Measurements from ENCODE around the gene NRP2. TPM values are rescaled to one million over a fixed set of nuclear protein-coding genes. Genes with fewer than 3 reads are reported as not detected.

Gene NRP2
- total RNA-seq, 1 experiment from 2014 or later, result 1.2 TPM

DNA sequence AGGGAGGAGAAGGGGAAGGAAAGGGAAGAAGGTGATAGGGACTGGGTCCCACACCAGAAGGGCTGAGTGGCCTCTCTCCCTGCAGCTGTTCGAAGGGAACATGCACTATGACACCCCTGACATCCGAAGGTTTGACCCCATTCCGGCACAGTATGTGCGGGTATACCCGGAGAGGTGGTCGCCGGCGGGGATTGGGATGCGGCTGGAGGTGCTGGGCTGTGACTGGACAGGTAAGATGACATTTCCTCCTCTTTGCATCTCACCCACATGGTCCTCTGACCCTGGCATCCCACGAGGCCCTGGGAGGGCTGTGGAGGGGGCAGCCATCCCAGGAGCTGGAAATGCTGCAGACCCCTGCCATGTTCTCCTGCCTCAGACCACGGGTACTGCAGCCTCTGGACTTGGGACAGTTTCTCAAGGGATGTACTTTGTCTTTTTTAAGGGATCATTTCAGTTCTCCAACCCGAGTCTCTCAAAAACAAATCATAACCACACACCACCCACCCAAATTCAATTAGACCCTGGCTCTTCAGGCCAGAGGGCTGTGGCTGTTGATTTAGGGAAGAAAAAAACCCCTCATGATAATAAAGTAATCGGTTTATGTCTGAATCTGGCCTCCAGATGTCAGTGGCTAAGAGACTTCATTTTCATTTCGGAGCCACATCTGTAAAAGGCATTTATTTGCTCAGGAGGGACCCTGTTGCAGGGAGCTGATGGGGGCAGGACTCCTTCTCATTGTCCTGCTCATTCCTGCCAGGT lies 63.5 kb downstream of the NRP2 start:
- H3K27ac ChIP-seq (ENCODE audit: low read depth, low read length), result no peak overlapping the region
- POLR2A ChIA-PET, result no interaction called here
- no peak for ATAC-seq
- H2AFZ ChIP-seq (ENCODE audit: low read depth, low read length, poor library complexity, severe bottlenecking), result peak overlapping the region; percentile 46
- H3K4me2 ChIP-seq (ENCODE audit: low read length), result peak overlapping the region; percentile 27
- no peaks in the 10 kb centered on the region for H4K20me1 ChIP-seq (ENCODE audit: insufficient read depth)
- peaks cover 7 to 46% of the 10 kb centered on the region in 2 experiments; a peak in 3 of 4 replicates for H3K4me1 ChIP-seq (ENCODE audit: control insufficient read depth in 1 of 2, insufficient read depth in 2 of 2, low read length in 2 of 2)
- no peak overlapping the region for H3K4me3 ChIP-seq (replicated peaks in 1 of 2; ENCODE audit: low read depth in 1 of 2, low read length in 2 of 2)
- intact Hi-C loops (cut with micrococcal nuclease), result no loop called here
- no peaks in the 10 kb centered on the region for H3K9me3 ChIP-seq (ENCODE audit: control insufficient read depth in 1 of 2, insufficient read depth in 1 of 2, low read depth in 1 of 2, low read length in 2 of 2)
- no peaks in the 10 kb centered on the region for H3K79me2 ChIP-seq (ENCODE audit: insufficient read depth, low read length)
- CTCF ChIA-PET, result no interaction called here
- H3K9me2 ChIP-seq (ENCODE audit: insufficient read depth), result no peaks in the 10 kb centered on the region
- RAD21 ChIA-PET (ENCODE audit: low non-redundant PET in 1 of 2, low total read pairs in 2 of 2, uncharacterized antibody in 2 of 2, unreplicated experiment in 2 of 2), result no interaction called here
- H3K27me3 ChIP-seq (ENCODE audit: insufficient read depth, low read length), result no peaks in the 10 kb centered on the region
- no peaks in the 10 kb centered on the region for H3K36me3 ChIP-seq (ENCODE audit: control insufficient read depth in 1 of 2, insufficient read depth in 2 of 2, low read length in 2 of 2)
- TF ChIP-seq ZFX (IDR thresholded peaks at IDR 0.05) (no peak), YY1 (IDR thresholded peaks at IDR 0.05; ENCODE audit: extremely low read depth, insufficient replicate concordance, low read depth, low read length) (no peak), FOSL1 (IDR thresholded peaks at IDR 0.05; ENCODE audit: low read depth) (no peak), EZH2 (IDR thresholded peaks at IDR 0.05) (no peak), POLR2A (IDR thresholded peaks at IDR 0.05; ENCODE audit: borderline replicate concordance, extremely low read depth, insufficient read depth, insufficient read length) (no peak), JUND (IDR thresholded peaks at IDR 0.05) (no peak), EZH2phosphoT487 (IDR thresholded peaks at IDR 0.05; ENCODE audit: borderline replicate concordance) (no peak), POLR2AphosphoS5 (IDR thresholded peaks at IDR 0.05; ENCODE audit: low read depth, low read length) (no peak), CBX3 (IDR thresholded peaks at IDR 0.05; ENCODE audit: low read depth) (no peak), SIN3A (IDR thresholded peaks at IDR 0.05; ENCODE audit: low read depth) (no peak)
- TF ChIP-seq, protein P1, sequence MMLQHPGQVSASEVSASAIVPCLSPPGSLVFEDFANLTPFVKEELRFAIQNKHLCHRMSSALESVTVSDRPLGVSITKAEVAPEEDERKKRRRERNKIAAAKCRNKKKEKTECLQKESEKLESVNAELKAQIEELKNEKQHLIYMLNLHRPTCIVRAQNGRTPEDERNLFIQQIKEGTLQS (IDR thresholded peaks at IDR 0.05), result no peak
- TF ChIP-seq, protein P2, sequence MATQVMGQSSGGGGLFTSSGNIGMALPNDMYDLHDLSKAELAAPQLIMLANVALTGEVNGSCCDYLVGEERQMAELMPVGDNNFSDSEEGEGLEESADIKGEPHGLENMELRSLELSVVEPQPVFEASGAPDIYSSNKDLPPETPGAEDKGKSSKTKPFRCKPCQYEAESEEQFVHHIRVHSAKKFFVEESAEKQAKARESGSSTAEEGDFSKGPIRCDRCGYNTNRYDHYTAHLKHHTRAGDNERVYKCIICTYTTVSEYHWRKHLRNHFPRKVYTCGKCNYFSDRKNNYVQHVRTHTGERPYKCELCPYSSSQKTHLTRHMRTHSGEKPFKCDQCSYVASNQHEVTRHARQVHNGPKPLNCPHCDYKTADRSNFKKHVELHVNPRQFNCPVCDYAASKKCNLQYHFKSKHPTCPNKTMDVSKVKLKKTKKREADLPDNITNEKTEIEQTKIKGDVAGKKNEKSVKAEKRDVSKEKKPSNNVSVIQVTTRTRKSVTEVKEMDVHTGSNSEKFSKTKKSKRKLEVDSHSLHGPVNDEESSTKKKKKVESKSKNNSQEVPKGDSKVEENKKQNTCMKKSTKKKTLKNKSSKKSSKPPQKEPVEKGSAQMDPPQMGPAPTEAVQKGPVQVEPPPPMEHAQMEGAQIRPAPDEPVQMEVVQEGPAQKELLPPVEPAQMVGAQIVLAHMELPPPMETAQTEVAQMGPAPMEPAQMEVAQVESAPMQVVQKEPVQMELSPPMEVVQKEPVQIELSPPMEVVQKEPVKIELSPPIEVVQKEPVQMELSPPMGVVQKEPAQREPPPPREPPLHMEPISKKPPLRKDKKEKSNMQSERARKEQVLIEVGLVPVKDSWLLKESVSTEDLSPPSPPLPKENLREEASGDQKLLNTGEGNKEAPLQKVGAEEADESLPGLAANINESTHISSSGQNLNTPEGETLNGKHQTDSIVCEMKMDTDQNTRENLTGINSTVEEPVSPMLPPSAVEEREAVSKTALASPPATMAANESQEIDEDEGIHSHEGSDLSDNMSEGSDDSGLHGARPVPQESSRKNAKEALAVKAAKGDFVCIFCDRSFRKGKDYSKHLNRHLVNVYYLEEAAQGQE (IDR thresholded peaks at IDR 0.05; ENCODE audit: low read depth), result no peak
- TF ChIP-seq, protein P3, sequence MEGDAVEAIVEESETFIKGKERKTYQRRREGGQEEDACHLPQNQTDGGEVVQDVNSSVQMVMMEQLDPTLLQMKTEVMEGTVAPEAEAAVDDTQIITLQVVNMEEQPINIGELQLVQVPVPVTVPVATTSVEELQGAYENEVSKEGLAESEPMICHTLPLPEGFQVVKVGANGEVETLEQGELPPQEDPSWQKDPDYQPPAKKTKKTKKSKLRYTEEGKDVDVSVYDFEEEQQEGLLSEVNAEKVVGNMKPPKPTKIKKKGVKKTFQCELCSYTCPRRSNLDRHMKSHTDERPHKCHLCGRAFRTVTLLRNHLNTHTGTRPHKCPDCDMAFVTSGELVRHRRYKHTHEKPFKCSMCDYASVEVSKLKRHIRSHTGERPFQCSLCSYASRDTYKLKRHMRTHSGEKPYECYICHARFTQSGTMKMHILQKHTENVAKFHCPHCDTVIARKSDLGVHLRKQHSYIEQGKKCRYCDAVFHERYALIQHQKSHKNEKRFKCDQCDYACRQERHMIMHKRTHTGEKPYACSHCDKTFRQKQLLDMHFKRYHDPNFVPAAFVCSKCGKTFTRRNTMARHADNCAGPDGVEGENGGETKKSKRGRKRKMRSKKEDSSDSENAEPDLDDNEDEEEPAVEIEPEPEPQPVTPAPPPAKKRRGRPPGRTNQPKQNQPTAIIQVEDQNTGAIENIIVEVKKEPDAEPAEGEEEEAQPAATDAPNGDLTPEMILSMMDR (IDR thresholded peaks at IDR 0.05 in 2 of 3, conservative IDR thresholded peaks at IDR 0.05 in 1 of 3; ENCODE audit: borderline replicate concordance in 1 of 3, insufficient read depth in 1 of 3, low read depth in 2 of 3, low read length in 2 of 3), result no peak
- peak overlapping the region; percentile 22; the same call in 1 of the 2 replicates for H3K9ac ChIP-seq (ENCODE audit: low read length)
- DNase-seq (ENCODE audit: low read depth, low spot score), result no peak
- BruUV-seq (replicated peaks), result no TSS peak

Data from HCT116 (cell line).